ENCODE data around the gene OTULIN.

OTULIN gene

DNA sequence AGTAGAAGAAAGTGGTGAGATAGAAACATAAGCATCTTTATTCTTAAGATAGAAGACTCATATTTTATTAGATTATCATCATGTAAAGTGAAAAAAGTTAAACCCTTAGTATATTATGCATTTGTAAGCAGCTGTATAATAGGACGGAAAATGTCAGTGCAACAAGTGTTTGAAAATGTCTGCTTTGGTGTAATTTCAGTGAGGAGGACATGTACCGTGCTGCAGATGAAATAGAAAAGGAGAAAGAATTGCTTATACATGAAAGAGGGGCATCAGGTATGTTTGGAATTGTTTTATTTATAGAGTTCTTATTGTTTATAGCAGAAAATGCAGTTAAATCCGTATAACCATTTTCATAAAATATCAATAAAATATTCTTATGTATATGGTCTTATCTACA is 8.9 kb downstream of the OTULIN start:
- Histone ChIP-seq H3K4me3 (ENCODE audit: low read length) (no peak overlapping the region), H3K56ac (ENCODE audit: low read length) (no peak overlapping the region), H3K4ac (ENCODE audit: low read depth, low read length) (no peak overlapping the region), H3K79me1 (ENCODE audit: low read length) (peaks cover 18% of the 10 kb centered on the region), H3K27ac (ENCODE audit: low read depth, low read length) (no peak overlapping the region), H4K5ac (ENCODE audit: low read length) (no peak overlapping the region), H3K79me2 (ENCODE audit: control insufficient read depth, insufficient read depth, low read length) (peaks cover 29% of the 10 kb centered on the region), H2AK5ac (ENCODE audit: low read length) (no peak overlapping the region), H3K18ac (ENCODE audit: low read length) (no peak overlapping the region), H2BK120ac (ENCODE audit: low read depth, low read length) (no peak overlapping the region), H3K27me3 (ENCODE audit: insufficient read depth, low read length, poor library complexity) (no peaks in the 10 kb centered on the region), H3K4me2 (ENCODE audit: low read length) (no peak overlapping the region), H3K36me3 (ENCODE audit: control insufficient read depth, insufficient read depth, low read length) (no peaks in the 10 kb centered on the region), H3K23ac (ENCODE audit: low read length) (no peak overlapping the region), H3K9ac (ENCODE audit: low read length) (no peak overlapping the region), H3K4me1 (ENCODE audit: control insufficient read depth, low read depth, low read length) (peaks cover 6% of the 10 kb centered on the region), H4K8ac (ENCODE audit: low read depth, low read length) (no peak overlapping the region), H2BK15ac (replicated peaks; ENCODE audit: low read depth) (no peak overlapping the region), H2BK5ac (ENCODE audit: low read length) (no peak overlapping the region)
- no peak for DNase-seq
- no CpG with 5 or more reads among the region's 3 CpGs for WGBS (ENCODE audit: extremely low coverage, insufficient coverage, low lambda C conversion rate)

- Histone ChIP-seq H3K27ac (ENCODE audit: low read depth, low read length) (no peak overlapping the region), H3K23ac (ENCODE audit: low read length) (no peak overlapping the region), H3K4me3 (ENCODE audit: low read length) (no peak overlapping the region), H3K79me2 (ENCODE audit: control insufficient read depth, insufficient read depth, low read length) (peaks cover 25% of the 10 kb centered on the region), H3K18ac (ENCODE audit: low read length) (no peak overlapping the region), H3K4me1 (ENCODE audit: control insufficient read depth, low read depth, low read length) (peaks cover 6% of the 10 kb centered on the region), H2BK15ac (replicated peaks; ENCODE audit: low read depth) (no peak overlapping the region), H3K79me1 (ENCODE audit: low read length) (peaks cover 21% of the 10 kb centered on the region), H3K36me3 (ENCODE audit: control insufficient read depth, insufficient read depth, low read length) (peaks cover 2% of the 10 kb centered on the region), H2BK120ac (ENCODE audit: low read depth, low read length) (no peak overlapping the region), H3K9ac (ENCODE audit: low read length) (no peak overlapping the region), H2AK5ac (ENCODE audit: low read length) (no peak overlapping the region), H4K8ac (ENCODE audit: low read depth, low read length) (no peak overlapping the region), H3K27me3 (ENCODE audit: insufficient read depth, low read length, poor library complexity) (no peaks in the 10 kb centered on the region), H3K4me2 (ENCODE audit: low read length) (no peak overlapping the region), H3K56ac (ENCODE audit: low read length) (no peak overlapping the region), H4K5ac (ENCODE audit: low read length) (no peak overlapping the region), H2BK5ac (ENCODE audit: low read length) (no peak overlapping the region), H3K4ac (ENCODE audit: low read depth, low read length) (no peak overlapping the region)
- DNase-seq: no peak
- WGBS (ENCODE audit: extremely low coverage, insufficient coverage, low lambda C conversion rate): no CpG with 5 or more reads among the region's 8 CpGs
Observed at GRCh38 chr5:14674983-14675854, 10.7 kb downstream of the OTULIN start.

- Histone ChIP-seq H3K9ac (ENCODE audit: low read length) (no peak overlapping the region), H3K23ac (ENCODE audit: low read length) (no peak overlapping the region), H3K4ac (ENCODE audit: low read depth, low read length) (no peak overlapping the region)
Observed at GRCh38 chr5:14675865-14676300, 11.4 kb downstream of the OTULIN start.

GRCh38 chr5:14676320-14676719 is 11.8 kb downstream of the OTULIN start:
- Histone ChIP-seq H2BK120ac (ENCODE audit: low read depth, low read length) (no peak overlapping the region), H3K4me2 (ENCODE audit: low read length) (no peak overlapping the region), H2AK5ac (ENCODE audit: low read length) (no peak overlapping the region), H3K36me3 (ENCODE audit: control insufficient read depth, insufficient read depth, low read length) (peaks cover 2% of the 10 kb centered on the region), H2BK15ac (replicated peaks; ENCODE audit: low read depth) (no peak overlapping the region), H3K4me3 (ENCODE audit: low read length) (no peak overlapping the region), H2BK5ac (ENCODE audit: low read length) (no peak overlapping the region), H3K23ac (ENCODE audit: low read length) (no peak overlapping the region), H4K5ac (ENCODE audit: low read length) (no peak overlapping the region), H3K79me1 (ENCODE audit: low read length) (peaks cover 21% of the 10 kb centered on the region), H3K4ac (ENCODE audit: low read depth, low read length) (no peak overlapping the region), H3K27ac (ENCODE audit: low read depth, low read length) (no peak overlapping the region), H3K79me2 (ENCODE audit: control insufficient read depth, insufficient read depth, low read length) (peaks cover 20% of the 10 kb centered on the region), H3K27me3 (ENCODE audit: insufficient read depth, low read length, poor library complexity) (no peaks in the 10 kb centered on the region), H3K4me1 (ENCODE audit: control insufficient read depth, low read depth, low read length) (peaks cover 6% of the 10 kb centered on the region), H3K56ac (ENCODE audit: low read length) (no peak overlapping the region), H3K9ac (ENCODE audit: low read length) (no peak overlapping the region), H4K8ac (ENCODE audit: low read depth, low read length) (no peak overlapping the region), H3K18ac (ENCODE audit: low read length) (no peak overlapping the region)
- no CpG with 5 or more reads among the region's 3 CpGs for WGBS (ENCODE audit: extremely low coverage, insufficient coverage, low lambda C conversion rate)
- no peak for DNase-seq

More at GRCh38 chr5:14675865-14676300, 11.4 kb downstream of the OTULIN start:
- Histone ChIP-seq H3K79me1 (ENCODE audit: low read length) (peaks cover 21% of the 10 kb centered on the region), H3K27ac (ENCODE audit: low read depth, low read length) (no peak overlapping the region), H3K27me3 (ENCODE audit: insufficient read depth, low read length, poor library complexity) (no peaks in the 10 kb centered on the region), H3K56ac (ENCODE audit: low read length) (no peak overlapping the region), H3K4me3 (ENCODE audit: low read length) (no peak overlapping the region), H4K8ac (ENCODE audit: low read depth, low read length) (no peak overlapping the region), H2AK5ac (ENCODE audit: low read length) (no peak overlapping the region), H4K5ac (ENCODE audit: low read length) (no peak overlapping the region), H3K4me1 (ENCODE audit: control insufficient read depth, low read depth, low read length) (peaks cover 6% of the 10 kb centered on the region), H2BK120ac (ENCODE audit: low read depth, low read length) (no peak overlapping the region), H2BK15ac (replicated peaks; ENCODE audit: low read depth) (no peak overlapping the region), H3K79me2 (ENCODE audit: control insufficient read depth, insufficient read depth, low read length) (peaks cover 22% of the 10 kb centered on the region), H3K4me2 (ENCODE audit: low read length) (no peak overlapping the region), H2BK5ac (ENCODE audit: low read length) (no peak overlapping the region), H3K18ac (ENCODE audit: low read length) (no peak overlapping the region), H3K36me3 (ENCODE audit: control insufficient read depth, insufficient read depth, low read length) (peaks cover 2% of the 10 kb centered on the region)
- DNase-seq: no peak
- no CpG with 5 or more reads among the region's 6 CpGs for WGBS (ENCODE audit: extremely low coverage, insufficient coverage, low lambda C conversion rate)

GRCh38 chr5:14678773-14679334 is 14.3 kb downstream of the OTULIN start:
- no peak overlapping the region for H3K4me2 ChIP-seq (ENCODE audit: low read length)
- H3K27ac ChIP-seq (ENCODE audit: low read depth, low read length): no peak overlapping the region
- peaks cover 4% of the 10 kb centered on the region for H3K36me3 ChIP-seq (ENCODE audit: control insufficient read depth, insufficient read depth, low read length)
- no peak for DNase-seq
- no CpG with 5 or more reads among the region's 5 CpGs for WGBS (ENCODE audit: extremely low coverage, insufficient coverage, low lambda C conversion rate)
- H3K23ac ChIP-seq (ENCODE audit: low read length): no peak overlapping the region
- H3K4me3 ChIP-seq (ENCODE audit: low read length): no peak overlapping the region
- H4K5ac ChIP-seq (ENCODE audit: low read length): no peak overlapping the region
- H3K56ac ChIP-seq (ENCODE audit: low read length): no peak overlapping the region
- H2BK120ac ChIP-seq (ENCODE audit: low read depth, low read length): no peak overlapping the region
- H2AK5ac ChIP-seq (ENCODE audit: low read length): no peak overlapping the region
- H3K4ac ChIP-seq (ENCODE audit: low read depth, low read length): no peak overlapping the region
- no peak overlapping the region for H3K9ac ChIP-seq (ENCODE audit: low read length)
- no peak overlapping the region for H2BK5ac ChIP-seq (ENCODE audit: low read length)
- H3K4me1 ChIP-seq (ENCODE audit: control insufficient read depth, low read depth, low read length): no peaks in the 10 kb centered on the region
- peaks cover 12% of the 10 kb centered on the region for H3K79me1 ChIP-seq (ENCODE audit: low read length)
- no peak overlapping the region for H2BK15ac ChIP-seq (replicated peaks; ENCODE audit: low read depth)
- H3K27me3 ChIP-seq (ENCODE audit: insufficient read depth, low read length, poor library complexity): no peaks in the 10 kb centered on the region
- H3K18ac ChIP-seq (ENCODE audit: low read length): no peak overlapping the region
- peaks cover 10% of the 10 kb centered on the region for H3K79me2 ChIP-seq (ENCODE audit: control insufficient read depth, insufficient read depth, low read length)
- no peak overlapping the region for H4K8ac ChIP-seq (ENCODE audit: low read depth, low read length)
